Measurements from ENCODE around the gene DNER.

DNER gene

DNA sequence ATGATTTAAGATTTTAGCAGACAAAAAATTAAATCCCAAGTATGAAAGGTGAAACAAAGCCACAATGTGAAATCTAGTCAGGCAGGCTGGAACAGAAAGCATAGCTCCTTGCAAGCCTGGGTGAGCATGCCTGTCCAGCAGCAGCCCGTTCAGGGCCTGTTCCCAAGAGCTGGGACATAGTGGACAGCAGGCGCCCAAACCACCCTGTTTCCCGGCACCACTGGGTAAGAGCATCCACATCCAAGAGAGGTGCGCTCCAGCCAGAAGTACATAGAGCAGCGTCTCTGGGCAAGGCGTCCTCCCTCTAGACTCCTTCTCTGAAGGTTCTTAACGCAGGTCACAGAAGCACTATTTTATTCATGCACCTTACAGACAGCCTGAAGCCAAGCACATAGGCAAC, 80.8 kb downstream of the DNER start:
- no peak for DNase-seq (ENCODE audit: low read depth)

DNA sequence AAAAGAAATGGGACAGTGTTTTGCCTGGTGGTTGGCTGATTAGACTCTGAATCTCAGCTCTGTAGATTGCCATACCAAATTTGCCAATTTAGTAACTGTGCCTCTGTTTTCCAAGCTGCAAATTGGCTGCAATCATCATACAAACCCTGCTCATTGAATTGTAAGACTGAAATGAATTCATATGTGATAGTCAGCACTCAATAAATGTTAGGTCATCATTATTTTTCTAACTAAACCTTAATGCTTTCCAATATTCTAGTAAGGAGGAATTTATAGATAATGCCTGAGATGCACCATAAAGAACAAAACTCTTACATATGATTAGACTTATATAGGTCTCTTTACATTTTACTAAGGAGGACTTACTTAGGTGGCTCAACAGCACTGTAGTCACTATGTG, 85.3 kb downstream of the DNER start:
- TF ChIP-seq, protein P1, sequence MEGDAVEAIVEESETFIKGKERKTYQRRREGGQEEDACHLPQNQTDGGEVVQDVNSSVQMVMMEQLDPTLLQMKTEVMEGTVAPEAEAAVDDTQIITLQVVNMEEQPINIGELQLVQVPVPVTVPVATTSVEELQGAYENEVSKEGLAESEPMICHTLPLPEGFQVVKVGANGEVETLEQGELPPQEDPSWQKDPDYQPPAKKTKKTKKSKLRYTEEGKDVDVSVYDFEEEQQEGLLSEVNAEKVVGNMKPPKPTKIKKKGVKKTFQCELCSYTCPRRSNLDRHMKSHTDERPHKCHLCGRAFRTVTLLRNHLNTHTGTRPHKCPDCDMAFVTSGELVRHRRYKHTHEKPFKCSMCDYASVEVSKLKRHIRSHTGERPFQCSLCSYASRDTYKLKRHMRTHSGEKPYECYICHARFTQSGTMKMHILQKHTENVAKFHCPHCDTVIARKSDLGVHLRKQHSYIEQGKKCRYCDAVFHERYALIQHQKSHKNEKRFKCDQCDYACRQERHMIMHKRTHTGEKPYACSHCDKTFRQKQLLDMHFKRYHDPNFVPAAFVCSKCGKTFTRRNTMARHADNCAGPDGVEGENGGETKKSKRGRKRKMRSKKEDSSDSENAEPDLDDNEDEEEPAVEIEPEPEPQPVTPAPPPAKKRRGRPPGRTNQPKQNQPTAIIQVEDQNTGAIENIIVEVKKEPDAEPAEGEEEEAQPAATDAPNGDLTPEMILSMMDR (IDR thresholded peaks at IDR 0.05; ENCODE audit: control insufficient read depth, insufficient read depth, low read depth, low read length, missing control alignments) = no peak
- no peak for DNase-seq (ENCODE audit: low read depth)
- H3K4me3 ChIP-seq (ENCODE audit: control insufficient read depth, low read depth, low read length) = no peak overlapping the region

More for the DNA sequence above, 80.8 kb downstream of the DNER start:
- TF ChIP-seq, protein P1 (IDR thresholded peaks at IDR 0.05; ENCODE audit: control insufficient read depth, insufficient read depth, low read depth, low read length, missing control alignments) = no peak
- no peak overlapping the region for H3K4me3 ChIP-seq (ENCODE audit: control insufficient read depth, low read depth, low read length)

DNA sequence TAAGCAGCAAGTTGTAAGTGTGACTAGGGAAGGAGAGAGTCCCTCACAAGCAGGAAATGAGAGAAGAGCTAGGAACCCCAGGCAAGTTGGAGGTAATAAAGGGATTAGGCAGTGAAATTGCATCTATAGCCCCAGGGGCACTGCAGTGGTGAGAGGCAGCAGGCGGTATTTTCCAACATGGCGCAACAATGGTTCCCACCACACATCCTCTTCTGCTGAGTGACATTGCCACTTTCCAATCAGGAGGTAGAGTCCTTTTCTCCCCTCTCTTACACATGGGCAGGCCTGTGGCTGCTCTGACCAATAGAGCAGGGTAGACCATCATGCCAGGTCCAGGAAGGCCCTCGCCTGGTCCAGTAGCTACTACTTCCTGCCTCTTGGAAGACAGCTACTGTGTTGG, 86.6 kb downstream of the DNER start:
- no peak overlapping the region for H3K4me3 ChIP-seq (ENCODE audit: control insufficient read depth, low read depth, low read length)
- DNase-seq (ENCODE audit: low read depth) = no peak
- TF ChIP-seq, protein P1 (IDR thresholded peaks at IDR 0.05; ENCODE audit: control insufficient read depth, insufficient read depth, low read depth, low read length, missing control alignments) = no peak

DNA sequence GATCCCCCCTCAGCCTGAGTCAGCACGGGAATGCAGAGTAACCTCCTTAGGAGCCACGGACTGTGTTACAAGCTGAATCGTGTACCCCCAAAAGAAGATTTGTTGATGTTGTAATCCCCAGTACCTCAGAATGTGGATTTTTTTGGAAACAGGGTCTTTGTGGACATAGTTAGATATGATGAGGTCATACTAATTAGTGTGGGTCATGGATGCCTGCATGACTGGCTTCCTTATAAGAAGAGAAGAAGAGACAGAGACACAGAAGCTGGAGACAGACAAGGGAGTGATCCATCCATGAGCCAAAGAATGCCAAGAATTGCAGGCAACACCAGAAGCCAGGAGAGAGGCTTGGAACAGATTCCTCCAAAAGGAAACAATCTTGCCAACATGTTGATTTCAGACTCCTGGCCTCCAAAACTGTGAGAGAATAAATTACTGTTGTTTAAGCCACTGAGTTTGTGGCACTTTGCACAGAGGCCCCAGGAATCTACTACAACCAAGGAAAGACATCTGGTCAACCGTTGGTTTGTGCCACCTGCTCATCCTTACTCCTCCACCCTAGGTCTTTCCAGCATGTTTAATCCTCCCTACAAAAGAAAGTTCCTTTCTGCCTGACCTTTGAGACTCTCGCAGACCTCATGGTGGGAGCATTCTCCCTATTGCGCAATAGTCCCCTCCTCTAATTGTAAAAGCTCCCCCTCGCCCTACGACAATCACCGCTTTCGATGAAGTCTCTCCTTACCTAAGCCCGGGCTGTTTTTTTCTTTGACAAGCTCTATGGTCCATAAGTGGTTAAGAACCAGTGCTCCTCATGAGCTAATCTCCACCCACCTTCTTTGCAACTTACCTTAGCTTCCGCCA, 91.6 kb downstream of the DNER start:
- DNase-seq (ENCODE audit: low read depth) = no peak
- TF ChIP-seq, protein P1 (IDR thresholded peaks at IDR 0.05; ENCODE audit: control insufficient read depth, insufficient read depth, low read depth, low read length, missing control alignments) = no peak
- no peak overlapping the region for H3K4me3 ChIP-seq (ENCODE audit: control insufficient read depth, low read depth, low read length)

DNA sequence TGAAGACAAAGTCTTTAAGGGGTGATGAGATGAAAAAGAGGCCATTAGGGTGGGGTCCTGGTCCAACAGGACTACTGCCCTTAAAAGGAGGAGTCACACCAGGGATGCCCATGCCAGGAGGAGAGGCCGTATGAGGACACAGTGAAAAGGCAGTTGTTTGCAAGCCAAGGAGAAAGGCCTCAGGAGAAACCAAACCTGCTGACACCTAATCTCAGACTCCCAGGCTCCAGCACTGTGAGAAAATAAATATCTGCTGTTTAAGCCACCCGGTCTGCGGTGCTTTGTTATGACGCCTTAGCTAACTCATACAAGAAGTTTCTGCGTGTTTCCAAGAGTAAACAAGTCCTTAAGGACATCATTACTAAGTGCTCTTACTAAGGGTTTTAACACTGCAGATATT, 93.6 kb downstream of the DNER start:
- TF ChIP-seq, protein P1 (IDR thresholded peaks at IDR 0.05; ENCODE audit: control insufficient read depth, insufficient read depth, low read depth, low read length, missing control alignments) = no peak

DNA sequence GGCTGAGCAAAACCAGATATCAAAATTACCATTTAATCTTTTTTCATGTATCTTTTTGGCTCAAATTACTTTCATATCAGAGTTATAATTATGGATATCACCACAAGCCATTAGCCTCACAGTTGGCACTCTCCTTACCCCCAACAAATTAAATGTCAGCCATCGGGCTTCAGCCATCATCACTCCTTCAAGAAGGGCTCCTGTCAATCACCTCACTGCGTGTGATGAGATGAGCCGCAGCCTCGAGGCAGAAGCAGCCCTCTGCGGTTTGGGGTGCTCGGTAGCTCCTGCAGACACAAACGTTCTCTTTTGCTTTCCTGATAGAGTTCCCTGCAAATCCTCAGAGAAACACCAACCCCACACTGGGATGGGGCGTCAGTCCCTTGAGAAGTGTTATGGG, 94.1 kb downstream of the DNER start:
- no peak for DNase-seq (ENCODE audit: low read depth)
- TF ChIP-seq, protein P1 (IDR thresholded peaks at IDR 0.05; ENCODE audit: control insufficient read depth, insufficient read depth, low read depth, low read length, missing control alignments) = no peak

More for the DNA sequence above, 93.6 kb downstream of the DNER start:
- DNase-seq (ENCODE audit: low read depth) = no peak
- no peak overlapping the region for H3K4me3 ChIP-seq (ENCODE audit: control insufficient read depth, low read depth, low read length)

More for the DNA sequence above, 94.1 kb downstream of the DNER start:
- no peak overlapping the region for H3K4me3 ChIP-seq (ENCODE audit: control insufficient read depth, low read depth, low read length)
